ENCODE measurements around the gene AUTS2.

The AUTS2 gene

GRCh38 chr7:69659983-69660382 lies 61.7 kb downstream of the AUTS2 start:
- DNase-seq: no peak

GRCh38 chr7:69661342-69661741 lies 63.1 kb downstream of the AUTS2 start:
- DNase-seq: no peak

- DNase-seq: no peak
These were observed 65.9 kb downstream of the AUTS2 start for GRCh38 chr7:69663911-69664832.

GRCh38 chr7:69665369-69665768 lies 67.1 kb downstream of the AUTS2 start:
- DNase-seq: no peak

- no peak for DNase-seq
These were observed 70.1 kb downstream of the AUTS2 start for GRCh38 chr7:69668339-69668870.

- no peak for DNase-seq
These were observed 72.4 kb downstream of the AUTS2 start for GRCh38 chr7:69670701-69671100.

GRCh38 chr7:69673074-69673473 lies 74.8 kb downstream of the AUTS2 start:
- DNase-seq: no peak

- DNase-seq: no peak
These were observed 76.5 kb downstream of the AUTS2 start for GRCh38 chr7:69674701-69675182.

GRCh38 chr7:69676247-69676646 lies 78.0 kb downstream of the AUTS2 start:
- DNase-seq: no peak

GRCh38 chr7:69677054-69677852 lies 79.0 kb downstream of the AUTS2 start:
- no peak for DNase-seq

- DNase-seq: no peak
These were observed 79.7 kb downstream of the AUTS2 start for GRCh38 chr7:69677881-69678493.

- DNase-seq: no peak
These were observed 80.4 kb downstream of the AUTS2 start for GRCh38 chr7:69678494-69679187.

GRCh38 chr7:69681181-69681580 lies 82.9 kb downstream of the AUTS2 start:
- no peak for DNase-seq

- no peak for DNase-seq
These were observed 84.2 kb downstream of the AUTS2 start for GRCh38 chr7:69682518-69682917.

GRCh38 chr7:69683002-69683401 lies 84.7 kb downstream of the AUTS2 start:
- no peak for DNase-seq

GRCh38 chr7:69684369-69685292 lies 86.4 kb downstream of the AUTS2 start:
- no peak for DNase-seq

- DNase-seq: no peak
These were observed 87.0 kb downstream of the AUTS2 start for GRCh38 chr7:69685293-69685631.

GRCh38 chr7:69686366-69686765 lies 88.1 kb downstream of the AUTS2 start:
- DNase-seq: no peak

GRCh38 chr7:69687739-69688433 lies 89.6 kb downstream of the AUTS2 start:
- no peak for DNase-seq

GRCh38 chr7:69690329-69690728 lies 92.1 kb downstream of the AUTS2 start:
- no peak for DNase-seq

- DNase-seq: no peak
These were observed 93.1 kb downstream of the AUTS2 start for GRCh38 chr7:69691327-69691726.

Data from activated T-cell treated with anti-CD3 and anti-CD28 coated beads, Interleukin-2, amount 50 U/mL, for 48 hours (primary cell).